Endodermal cell (in vitro differentiated cells): ENCODE data around the gene RCVRN. TPM values are rescaled to one million over a fixed set of nuclear protein-coding genes. Genes with fewer than 3 reads are reported as not detected.

ENCODE experiments used
- DNase-seq: peaks from one replicate; pipeline ENCODE4 v3.0.0-alpha.2; 2017
- H3K27ac ChIP-seq: 2 replicates; pipeline ENCODE4 v1.5.1; 2013; ENCODE audit warnings: mild to moderate bottlenecking, low read depth, low read length, moderate library complexity
- H3K27me3 ChIP-seq: 2 replicates; pipeline ENCODE4 v1.6.1; 2013; ENCODE audit warnings: mild to moderate bottlenecking, low read length, moderate library complexity; ENCODE audit not compliant: insufficient read depth, control insufficient read depth, poor library complexity, severe bottlenecking
- H3K36me3 ChIP-seq: 2 replicates; pipeline ENCODE4 v1.7.0; 2013; ENCODE audit warnings: mild to moderate bottlenecking, low read length, moderate library complexity; ENCODE audit not compliant: control insufficient read depth, insufficient read depth
- H3K4me1 ChIP-seq: one replicate; pipeline ENCODE4 v1.7.0; 2013; ENCODE audit warnings: low read length; ENCODE audit not compliant: control insufficient read depth, insufficient read depth
- H3K4me3 ChIP-seq: 2 replicates; pipeline ENCODE4 v1.5.1; 2013; ENCODE audit warnings: mild to moderate bottlenecking, low read length, moderate library complexity
- H3K9ac ChIP-seq: 2 replicates; pipeline ENCODE4 v1.6.1; 2013; ENCODE audit warnings: mild to moderate bottlenecking, low read length, moderate library complexity; ENCODE audit not compliant: poor library complexity, severe bottlenecking; ENCODE audit errors: extremely low read depth
- H3K9me3 ChIP-seq: 2 replicates; pipeline ENCODE4 v1.6.1; 2013; ENCODE audit warnings: mild to moderate bottlenecking, low read length, moderate library complexity; ENCODE audit not compliant: control insufficient read depth
- H3K27ac Mint-ChIP-seq: 2 replicates; pipeline ENCODE4 v1.8.0; 2020; ENCODE audit warnings: mixed read lengths
- H3K27me3 Mint-ChIP-seq: 2 replicates; pipeline ENCODE4 v1.8.0; 2021; ENCODE audit warnings: mild to moderate bottlenecking, mixed read lengths; ENCODE audit not compliant: insufficient read depth
- H3K36me3 Mint-ChIP-seq: 2 replicates; pipeline ENCODE4 v1.8.0; 2020; ENCODE audit warnings: low read depth, mixed read lengths
- H3K4me1 Mint-ChIP-seq: 2 replicates; pipeline ENCODE4 v1.8.0; 2020; ENCODE audit warnings: mixed read lengths
- H3K4me3 Mint-ChIP-seq: 2 replicates; pipeline ENCODE4 v1.8.0; 2020; ENCODE audit warnings: mild to moderate bottlenecking, moderate library complexity, mixed read lengths
- H3K9me3 Mint-ChIP-seq: 2 replicates; pipeline ENCODE4 v1.8.0; 2020; ENCODE audit warnings: mild to moderate bottlenecking, mixed read lengths
- WGBS, 2 experiments: methylation state at CpG; one replicate each; pipeline versions ENCODE4 v1.1.5 to v1.1.7; 2013; ENCODE audit warnings: missing lambda C conversion rate in 2 of 2, mixed read lengths in 1 of 2; ENCODE audit not compliant: insufficient coverage in 1 of 2, insufficient read length in 1 of 2; 5-methylcytosine and 5-hydroxymethylcytosine counted together
- total RNA-seq, 2 donors: library from RNA; stranded (reverse); fragmentation: NEBNext Ultra II Directional in 1 of 2; extraction: Animal tissue kit (Norgen Biotek cat#: 25700) in 1 of 2; gene quantifications; 2 replicates in 1 of 2; 3 replicates in 1 of 2; pipeline ENCODE4 v1.2.1, GENCODE V29; 2021
- TF ChIP-seq, protein P1 (sequence below): fragments of 200-600 bp; sonication (generic); conservative IDR thresholded peaks from 2 replicates; pipeline ENCODE4 v1.5.0; 2021; ENCODE audit warnings: antibody characterized with exemption, mild to moderate bottlenecking

RCVRN gene
- total RNA-seq, 2 donors from 2014 or later, result not detected

DNA sequence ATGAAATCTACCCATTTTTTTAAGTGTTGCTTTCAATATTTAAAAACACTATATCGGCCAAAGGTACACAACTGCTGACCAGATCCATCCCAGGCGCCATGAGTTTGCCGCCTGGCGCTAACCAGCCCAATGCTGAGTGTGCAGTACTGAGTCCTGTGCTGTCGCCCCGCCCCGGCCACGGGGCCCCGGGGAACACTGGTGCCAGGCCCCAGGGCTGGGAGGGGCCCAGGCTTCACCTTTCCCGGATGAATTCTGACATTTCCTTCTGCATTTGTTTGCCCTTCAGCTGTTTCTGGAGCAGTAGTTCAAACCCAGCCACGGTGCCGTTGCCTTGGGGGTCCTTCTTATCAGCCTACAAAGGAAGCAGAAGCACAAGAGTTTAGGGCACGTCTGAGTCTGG is 37.8 kb upstream of the RCVRN start:
- Histone ChIP-seq H3K36me3 (no peaks in the 10 kb centered on the region), H3K9me3 (peaks cover 9% of the 10 kb centered on the region), H3K9ac (no peak overlapping the region), H3K27ac (no peak overlapping the region), H3K4me1 (no peaks in the 10 kb centered on the region), H3K27me3 (no peaks in the 10 kb centered on the region), H3K4me3 (no peak overlapping the region)
- Mint-ChIP-seq H3K36me3 (peaks cover 7% of the 10 kb centered on the region), H3K27ac (no peak overlapping the region), H3K9me3 (peaks cover 4% of the 10 kb centered on the region), H3K27me3 (peaks cover 9% of the 10 kb centered on the region), H3K4me1 (peaks cover 7% of the 10 kb centered on the region), H3K4me3 (no peak overlapping the region)
- DNase-seq, result no peak
- TF ChIP-seq, protein P1, sequence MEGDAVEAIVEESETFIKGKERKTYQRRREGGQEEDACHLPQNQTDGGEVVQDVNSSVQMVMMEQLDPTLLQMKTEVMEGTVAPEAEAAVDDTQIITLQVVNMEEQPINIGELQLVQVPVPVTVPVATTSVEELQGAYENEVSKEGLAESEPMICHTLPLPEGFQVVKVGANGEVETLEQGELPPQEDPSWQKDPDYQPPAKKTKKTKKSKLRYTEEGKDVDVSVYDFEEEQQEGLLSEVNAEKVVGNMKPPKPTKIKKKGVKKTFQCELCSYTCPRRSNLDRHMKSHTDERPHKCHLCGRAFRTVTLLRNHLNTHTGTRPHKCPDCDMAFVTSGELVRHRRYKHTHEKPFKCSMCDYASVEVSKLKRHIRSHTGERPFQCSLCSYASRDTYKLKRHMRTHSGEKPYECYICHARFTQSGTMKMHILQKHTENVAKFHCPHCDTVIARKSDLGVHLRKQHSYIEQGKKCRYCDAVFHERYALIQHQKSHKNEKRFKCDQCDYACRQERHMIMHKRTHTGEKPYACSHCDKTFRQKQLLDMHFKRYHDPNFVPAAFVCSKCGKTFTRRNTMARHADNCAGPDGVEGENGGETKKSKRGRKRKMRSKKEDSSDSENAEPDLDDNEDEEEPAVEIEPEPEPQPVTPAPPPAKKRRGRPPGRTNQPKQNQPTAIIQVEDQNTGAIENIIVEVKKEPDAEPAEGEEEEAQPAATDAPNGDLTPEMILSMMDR, result no peak
- WGBS, 2 experiments, result 86 to 94% methylated on average over 6 to 13 of the region's 13 CpGs

DNA sequence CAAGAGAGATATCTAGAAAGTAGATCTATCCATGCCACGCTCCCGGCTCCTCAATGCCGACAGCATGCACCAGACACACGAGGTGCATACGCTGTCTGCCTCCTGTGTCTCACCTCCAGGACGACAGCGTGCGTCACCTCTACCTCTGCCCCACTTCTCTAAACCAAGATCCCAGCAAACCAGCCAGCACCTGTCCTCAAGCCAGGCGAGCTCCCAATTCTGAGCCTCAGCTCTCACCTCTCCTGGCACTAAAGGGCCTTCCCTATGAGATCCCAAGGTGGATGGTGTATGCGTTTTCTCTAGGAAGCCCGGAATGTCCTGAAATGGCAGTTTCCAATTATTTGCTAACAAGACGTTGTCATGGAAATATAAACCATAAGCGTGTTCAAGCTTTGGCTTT is 36.2 kb upstream of the RCVRN start:
- Histone ChIP-seq H3K27ac (no peak overlapping the region), H3K9ac (no peak overlapping the region), H3K9me3 (peaks cover 9% of the 10 kb centered on the region), H3K36me3 (no peaks in the 10 kb centered on the region), H3K4me3 (no peak overlapping the region), H3K27me3 (no peaks in the 10 kb centered on the region), H3K4me1 (no peaks in the 10 kb centered on the region)
- no peak overlapping the region for H3K4me3 Mint-ChIP-seq
- H3K27ac Mint-ChIP-seq, result no peak overlapping the region
- peaks cover 7% of the 10 kb centered on the region for H3K4me1 Mint-ChIP-seq
- TF ChIP-seq, protein P1, result no peak
- H3K9me3 Mint-ChIP-seq, result peaks cover 4% of the 10 kb centered on the region
- H3K27me3 Mint-ChIP-seq, result peaks cover 2% of the 10 kb centered on the region
- peaks cover 7% of the 10 kb centered on the region for H3K36me3 Mint-ChIP-seq
- DNase-seq, result no peak
- WGBS, 2 experiments, result 96% methylated on average over 9 to 13 of the region's 13 CpGs

DNA sequence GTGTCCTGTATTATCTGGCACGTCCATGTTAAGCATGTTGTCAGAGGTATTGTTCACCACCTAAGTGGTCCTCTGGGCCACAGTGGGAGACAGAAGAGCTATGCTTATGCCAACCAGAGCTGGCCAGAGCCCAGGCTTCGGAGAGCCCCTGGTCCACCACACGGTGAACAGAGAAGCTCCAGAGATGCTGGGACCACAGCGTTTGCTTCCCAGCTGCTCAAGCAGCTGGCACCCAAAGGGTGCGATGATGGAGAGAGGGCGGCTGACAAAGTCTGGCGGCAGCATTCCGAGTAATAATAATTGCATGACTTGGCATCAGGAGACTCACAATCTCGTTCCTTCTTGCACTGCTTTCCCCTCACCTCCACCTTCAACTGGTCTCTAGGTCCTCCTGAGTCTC is 35.8 kb upstream of the RCVRN start:
- Histone ChIP-seq H3K9me3 (peaks cover 9% of the 10 kb centered on the region), H3K4me1 (no peaks in the 10 kb centered on the region), H3K36me3 (no peaks in the 10 kb centered on the region), H3K9ac (no peak overlapping the region), H3K27ac (no peak overlapping the region), H3K4me3 (no peak overlapping the region), H3K27me3 (no peaks in the 10 kb centered on the region)
- Mint-ChIP-seq H3K27me3 (no peaks in the 10 kb centered on the region), H3K4me1 (peaks cover 7% of the 10 kb centered on the region), H3K4me3 (no peak overlapping the region), H3K9me3 (peaks cover 4% of the 10 kb centered on the region), H3K27ac (no peak overlapping the region), H3K36me3 (peaks cover 7% of the 10 kb centered on the region)
- WGBS, 2 experiments, result 89 to 92% methylated on average over 8 to 9 of the region's 9 CpGs
- TF ChIP-seq, protein P1, result no peak
- DNase-seq, result no peak
